ENCODE data around the gene SMC3.
"Not testable (repeated sequence)": the region's sequence is repeated elsewhere in the genome, so short reads cannot be mapped to it uniquely, and the experiment has no call there.

Gene SMC3

DNA sequence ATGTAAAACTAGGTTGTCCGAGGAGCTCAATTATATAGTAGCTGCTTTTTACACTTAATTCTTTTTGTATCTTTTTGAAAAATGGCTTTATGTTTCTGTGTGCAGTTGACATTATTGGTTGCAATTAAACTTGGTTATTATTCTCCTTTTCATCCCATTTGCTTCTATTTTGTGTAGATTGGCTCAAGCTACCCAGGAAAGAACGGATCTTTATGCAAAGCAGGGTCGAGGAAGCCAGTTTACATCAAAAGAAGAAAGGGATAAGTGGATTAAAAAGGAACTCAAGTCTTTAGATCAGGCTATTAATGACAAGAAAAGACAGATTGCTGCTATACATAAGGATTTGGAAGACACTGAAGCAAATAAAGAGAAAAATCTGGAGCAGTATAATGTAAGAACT is 16.5 kb downstream of the SMC3 start:
- no peak for DNase-seq (ENCODE audit: low read depth)

DNA sequence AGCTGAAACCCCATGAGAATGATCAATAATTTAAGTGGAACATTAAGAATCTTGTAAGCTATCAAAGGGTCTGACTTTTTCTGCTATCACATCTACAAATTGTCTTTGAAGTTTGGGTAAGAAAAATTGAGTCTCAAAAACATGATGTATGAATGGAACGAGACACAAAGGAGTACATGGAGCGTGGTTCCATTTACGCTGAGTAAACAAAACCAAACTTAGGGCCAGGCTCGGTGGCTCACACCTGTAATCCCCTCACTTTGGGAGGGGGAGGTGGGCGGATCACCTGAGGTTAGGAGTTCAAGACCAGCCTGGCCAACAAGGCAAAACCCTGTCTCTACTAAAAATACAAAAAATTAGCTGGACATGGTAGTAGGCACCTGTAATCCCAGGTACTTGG is 24.3 kb downstream of the SMC3 start:
- no peak for DNase-seq (ENCODE audit: low read depth)

- DNase-seq (ENCODE audit: low read depth): no peak
Observed at GRCh38 chr10:110597476-110597875, 30.0 kb downstream of the SMC3 start.

DNA sequence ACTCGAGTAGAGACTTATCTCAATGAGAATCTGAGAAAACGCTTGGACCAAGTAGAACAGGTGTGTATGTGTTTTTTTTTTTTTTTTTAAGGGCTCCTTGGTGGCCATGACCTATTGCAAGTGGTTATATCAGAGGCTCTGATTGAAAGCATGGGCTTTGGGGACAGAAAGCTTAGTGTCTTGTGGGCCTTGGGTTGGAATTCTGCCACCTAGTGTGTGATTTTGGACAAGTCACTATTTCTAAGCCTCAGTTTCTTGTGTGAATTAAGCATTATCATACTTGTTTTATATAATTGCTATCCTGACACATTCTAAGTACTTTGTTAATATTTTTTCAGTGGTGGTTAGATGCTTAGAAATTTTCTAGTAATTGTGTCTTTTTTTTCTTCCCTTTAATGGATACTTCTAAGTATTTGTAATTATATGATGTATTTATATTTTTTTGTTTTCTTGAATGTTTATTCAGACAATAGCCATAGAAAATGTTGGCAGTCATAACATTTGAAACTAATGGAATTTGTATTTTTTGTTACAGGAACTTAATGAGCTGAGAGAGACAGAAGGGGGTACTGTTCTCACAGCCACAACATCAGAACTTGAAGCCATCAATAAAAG is 33.1 kb downstream of the SMC3 start:
- DNase-seq (ENCODE audit: low read depth): no peak

- no peak for DNase-seq (ENCODE audit: low read depth)
Observed at GRCh38 chr10:110601581-110601980, 34.1 kb downstream of the SMC3 start.

DNA sequence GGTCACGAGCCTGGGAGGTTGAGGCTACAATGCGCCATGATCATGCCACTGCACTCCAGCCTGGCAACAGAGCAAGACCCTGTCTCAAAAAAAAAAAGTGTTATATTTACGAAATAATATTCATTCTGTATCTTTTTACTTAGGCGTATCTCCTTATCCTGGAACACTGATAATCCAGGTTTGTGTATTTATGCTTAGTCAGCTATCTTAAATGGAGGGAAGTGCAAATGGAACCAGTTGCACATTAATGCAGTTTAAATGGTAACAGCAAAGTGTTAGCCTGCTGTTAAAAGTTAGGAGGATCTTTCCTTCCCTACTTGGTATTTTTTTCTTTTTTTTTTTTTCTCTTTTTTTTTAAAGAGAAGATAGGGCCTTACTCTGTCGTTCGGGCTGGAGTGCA is 40.6 kb downstream of the SMC3 start:
- no peak for DNase-seq (ENCODE audit: low read depth)

GRCh38 chr10:110609605-110610004 is 42.1 kb downstream of the SMC3 start:
- DNase-seq (ENCODE audit: low read depth): no peak

- DNase-seq (ENCODE audit: low read depth): no peak
Observed at GRCh38 chr10:110610308-110610774, 42.8 kb downstream of the SMC3 start.

DNA sequence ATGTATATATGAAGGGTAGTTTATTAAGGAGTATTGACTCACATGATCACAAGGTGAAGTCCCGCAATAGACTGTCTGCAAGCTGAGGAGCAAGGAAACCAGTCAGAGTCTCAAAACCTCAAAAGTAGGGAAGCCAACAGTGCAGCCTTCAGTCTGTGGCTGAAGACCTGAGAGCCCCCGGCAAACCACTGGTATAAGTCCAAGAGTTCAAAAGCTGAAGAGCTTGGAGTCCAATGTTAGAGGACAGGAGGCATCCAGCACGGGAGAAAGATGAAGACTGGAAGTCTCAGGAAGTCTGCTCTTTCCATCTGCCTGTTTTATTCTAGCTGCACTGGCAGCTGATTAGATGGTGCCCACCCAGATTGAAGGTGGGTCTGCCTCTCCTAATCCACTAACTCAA is 43.3 kb downstream of the SMC3 start:
- DNase-seq (ENCODE audit: low read depth): not testable (repeated sequence)

- no peak for DNase-seq (ENCODE audit: low read depth)
Observed at GRCh38 chr10:110612087-110612486, 44.6 kb downstream of the SMC3 start.

- no peak for DNase-seq (ENCODE audit: low read depth)
Observed at GRCh38 chr10:110612629-110613028, 45.1 kb downstream of the SMC3 start.

GRCh38 chr10:110613341-110613995 is 46.0 kb downstream of the SMC3 start:
- no peak for DNase-seq (ENCODE audit: low read depth)

DNA sequence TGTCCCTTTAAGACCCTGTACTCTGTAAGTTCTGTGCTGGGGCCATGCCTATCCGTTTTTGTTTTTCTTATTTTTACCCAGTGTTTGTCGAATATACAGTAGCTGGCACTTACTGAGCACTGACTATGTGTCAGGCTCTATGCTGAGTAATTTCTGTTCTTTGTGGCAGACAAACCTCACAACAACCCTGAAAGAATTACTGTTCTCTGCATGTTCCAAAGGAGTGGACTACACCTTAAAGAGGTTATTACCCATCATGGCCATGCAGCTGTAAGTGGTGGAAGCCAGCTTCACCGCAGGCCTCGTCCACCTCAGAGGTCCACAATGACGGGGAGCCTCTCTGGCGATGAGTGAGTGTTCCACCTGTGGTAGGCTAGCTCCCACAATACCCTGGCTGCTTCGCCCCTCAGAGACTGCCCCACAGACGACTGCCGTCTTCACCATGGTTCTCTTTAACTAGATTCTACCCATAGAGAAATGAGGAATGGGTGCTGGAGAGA is 46.6 kb downstream of the SMC3 start:
- DNase-seq (ENCODE audit: low read depth): no peak

- no peak for DNase-seq (ENCODE audit: low read depth)
Observed at GRCh38 chr10:110615057-110615747, 47.7 kb downstream of the SMC3 start.

- no peak for DNase-seq (ENCODE audit: low read depth)
Observed at GRCh38 chr10:110616493-110617033, 49.1 kb downstream of the SMC3 start.

DNA sequence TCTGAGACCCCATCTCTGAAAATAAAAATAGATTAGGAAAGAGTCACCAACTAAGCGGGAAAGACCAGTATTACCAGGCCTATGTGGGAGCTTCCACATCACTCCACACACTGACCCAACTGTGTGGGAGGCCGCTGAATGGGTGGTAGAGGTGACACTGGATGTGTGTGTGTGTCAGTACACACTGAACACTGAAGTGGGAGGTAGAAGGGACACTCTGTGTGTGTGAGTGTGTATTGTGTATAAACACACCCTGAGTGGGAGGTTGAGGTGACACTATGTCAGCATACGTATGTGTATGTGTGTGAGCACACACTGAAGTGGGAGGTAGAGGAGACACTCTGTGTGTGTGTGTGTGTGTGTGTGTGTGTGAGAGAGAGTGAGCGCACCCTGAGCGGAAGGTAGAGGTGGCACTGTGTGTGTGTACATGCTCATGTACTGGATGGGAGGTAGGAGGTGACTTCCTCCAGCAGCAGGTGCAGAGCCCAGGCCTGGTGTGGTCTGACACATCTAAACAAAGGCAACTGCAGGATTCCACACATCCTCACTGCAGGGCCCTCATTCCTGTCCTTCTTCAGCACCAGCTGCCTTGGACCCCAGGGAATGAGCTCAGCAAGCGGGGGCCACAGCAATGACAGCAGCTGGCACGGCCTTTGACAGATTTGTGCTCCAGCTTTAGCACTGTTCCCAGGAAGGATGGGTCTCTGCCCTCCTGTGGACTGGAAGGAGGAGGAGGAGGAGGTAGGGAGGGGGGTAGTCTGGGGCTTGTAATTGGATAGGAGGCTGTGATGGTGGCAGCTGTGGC is 50.1 kb downstream of the SMC3 start:
- DNase-seq (ENCODE audit: low read depth): no peak

DNA sequence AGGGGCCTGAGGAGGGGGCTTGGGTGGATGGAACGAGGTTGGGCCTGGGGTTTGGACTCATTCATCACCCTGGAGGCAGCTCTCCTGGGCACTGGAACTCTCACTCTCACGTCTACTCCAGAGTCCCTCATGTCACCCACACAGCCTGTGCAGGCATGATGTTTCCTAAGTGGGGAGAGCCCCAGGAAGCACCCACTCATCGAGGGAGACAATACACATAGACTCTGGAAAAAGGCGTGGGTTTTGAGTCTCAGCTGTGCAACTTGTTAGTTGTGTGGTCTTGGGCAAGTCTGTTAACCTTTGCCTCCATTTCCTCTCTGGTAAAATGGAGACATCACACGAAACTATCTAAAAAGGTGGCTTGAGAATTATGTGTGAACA is 50.7 kb downstream of the SMC3 start:
- no peak for DNase-seq (ENCODE audit: low read depth)

DNA sequence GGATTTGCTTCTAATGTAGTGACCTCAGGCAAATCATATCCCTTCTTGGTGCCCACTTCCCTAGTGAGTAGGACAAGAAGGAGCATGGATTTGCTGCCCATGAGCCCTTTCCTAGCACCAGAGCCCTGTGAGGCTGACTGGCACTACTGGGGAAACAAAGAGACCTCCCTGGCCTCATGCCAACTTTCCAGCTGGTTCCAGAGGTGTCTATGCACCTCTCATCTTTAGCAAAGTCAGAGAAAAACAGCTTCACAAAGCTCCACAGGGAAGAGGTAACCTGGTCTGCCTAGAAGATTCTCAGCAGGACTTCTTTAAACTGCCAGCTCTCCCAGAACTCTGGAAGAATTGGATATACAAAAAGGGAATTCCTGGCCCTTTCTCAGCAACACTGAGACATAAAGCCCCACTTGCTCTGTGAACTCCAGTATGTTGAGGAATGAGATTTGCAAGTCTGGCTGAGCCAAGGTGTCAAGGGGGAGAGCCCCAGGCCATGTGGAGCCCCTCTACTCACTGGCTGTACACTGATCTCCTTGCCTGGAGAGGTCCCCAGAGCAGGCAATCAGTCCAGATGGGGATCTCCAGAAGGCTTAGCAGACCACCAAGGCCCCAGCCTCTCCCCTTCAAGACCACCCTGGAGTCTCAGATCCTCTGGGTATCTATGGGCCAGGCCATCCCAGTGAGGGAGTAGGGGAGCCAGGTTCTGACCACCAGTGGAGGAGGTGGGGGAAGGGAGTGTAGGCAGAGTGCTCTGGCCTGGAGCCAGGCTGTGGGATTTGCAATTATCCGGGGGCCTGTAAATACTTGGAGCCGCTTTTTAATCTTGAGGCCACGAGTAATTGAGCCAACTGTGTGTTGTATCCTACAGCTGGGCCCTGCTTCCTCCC is 52.3 kb downstream of the SMC3 start:
- DNase-seq (ENCODE audit: low read depth): no peak

DNA sequence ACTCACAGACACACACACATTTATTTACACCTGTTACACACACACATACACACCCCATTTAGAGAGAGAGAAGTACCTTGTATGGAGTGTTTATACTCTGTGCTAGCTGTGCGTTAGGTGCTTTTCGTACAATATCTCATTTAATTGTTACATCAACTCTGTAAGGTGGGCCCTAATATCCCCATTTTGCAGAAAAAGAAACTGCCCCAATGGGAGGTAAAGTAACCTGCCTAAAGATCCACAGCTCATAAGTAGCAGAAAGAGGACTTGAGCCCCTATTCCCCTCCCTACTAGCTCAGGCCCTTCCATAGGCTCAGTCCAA is 52.9 kb downstream of the SMC3 start:
- DNase-seq (ENCODE audit: low read depth): no peak

GRCh38 chr10:110623316-110623715 is 55.8 kb downstream of the SMC3 start:
- DNase-seq (ENCODE audit: low read depth): not testable (repeated sequence)

- no peak for DNase-seq (ENCODE audit: low read depth)
Observed at GRCh38 chr10:110625356-110625894, 57.9 kb downstream of the SMC3 start.
